B cell (primary cell): ENCODE measurements around the gene CCDC134.

Experiments used
- CTCF ChIP-seq: fragments of 200-600 bp; IDR thresholded peaks from one replicate; pipeline ENCODE4 v1.8.0; 2022; ENCODE audit warnings: antibody characterized with exemption, mild to moderate bottlenecking
- EZH2 ChIP-seq: IDR thresholded peaks from 2 replicates; pipeline ENCODE4 v1.6.1; 2012; ENCODE audit warnings: borderline replicate concordance, low read depth, mild to moderate bottlenecking, moderate library complexity, low read length; ENCODE audit not compliant: insufficient read depth, poor library complexity, severe bottlenecking

- no peak for TF ChIP-seq CTCF
- TF ChIP-seq EZH2 = no peak
These were observed 7.9 kb downstream of the CCDC134 start for GRCh38 chr22:41808400-41808799.
